ENCODE results near the gene BUD31. TPM values are rescaled to one million over a fixed set of nuclear protein-coding genes. Genes with fewer than 3 reads are reported as not detected.

Gene BUD31
- total and polyA plus RNA-seq, 4 donors: 18.5 to 55.9 (median 32.0) TPM

- Histone ChIP-seq H3K4me3 (ENCODE audit: low read depth in 1 of 3, low read length in 3 of 3) (no peak overlapping the region), H3K27ac (ENCODE audit: low read depth in 1 of 2, low read length in 2 of 2) (no peak overlapping the region), H3K9me3 (ENCODE audit: control insufficient read depth in 4 of 4, low read length in 3 of 4) (no peaks in the 10 kb centered on the region), H3K36me3 (ENCODE audit: control insufficient read depth in 4 of 4, insufficient read depth in 3 of 4, low read depth in 1 of 4, low read length in 3 of 4) (peaks cover 9 to 45% (median 13%) of the 10 kb centered on the region in 4 donors), H3K27me3 (ENCODE audit: control insufficient read depth in 4 of 4, insufficient read depth in 4 of 4, low read length in 3 of 4) (no peaks in the 10 kb centered on the region), H3K9ac (ENCODE audit: low read depth in 1 of 2, low read length in 2 of 2) (no peak overlapping the region), H3K4me1 (ENCODE audit: control insufficient read depth in 4 of 4, insufficient read depth in 4 of 4, low read length in 3 of 4) (no peaks in the 10 kb centered on the region)
- 82% methylated on average over 4 of the region's 4 CpGs for WGBS
- DNase-seq (ENCODE audit: low spot score): no peak
- TF ChIP-seq JUND (IDR thresholded peaks at IDR 0.05) (no peak), ATF3 (IDR thresholded peaks at IDR 0.05) (no peak), NR2F2 (IDR thresholded peaks at IDR 0.05) (no peak), YY1 (IDR thresholded peaks at IDR 0.05) (no peak), FOXA1 (IDR thresholded peaks at IDR 0.05) (no peak), GABPA (IDR thresholded peaks at IDR 0.05 in 1 of 2, conservative IDR thresholded peaks at IDR 0.05 in 1 of 2) (no peak), REST (IDR thresholded peaks at IDR 0.05) (no peak), SP1 (IDR thresholded peaks at IDR 0.05) (no peak), RXRA (IDR thresholded peaks at IDR 0.05) (no peak), CTCF (IDR thresholded peaks at IDR 0.05; ENCODE audit: low read depth, low read length, missing input control) (no peak), EGR1 (IDR thresholded peaks at IDR 0.05; ENCODE audit: low read depth in 2 of 2) (no peak), TAF1 (conservative IDR thresholded peaks at IDR 0.05) (no peak), RAD21 (IDR thresholded peaks at IDR 0.05) (no peak), MAX (IDR thresholded peaks at IDR 0.05) (no peak), HNF4G (IDR thresholded peaks at IDR 0.05) (no peak), ZBTB33 (IDR thresholded peaks at IDR 0.05) (no peak), HNF4A (conservative IDR thresholded peaks at IDR 0.05) (no peak), FOXA2 (IDR thresholded peaks at IDR 0.05) (no peak)
These were observed 37.3 kb downstream of the BUD31 start for GRCh38 chr7:99446096-99446495.

All from liver (tissue), 9 donors.